Right lobe of liver (tissue), 6 donors: ENCODE results near the gene GMPS. TPM values are rescaled to one million over a fixed set of nuclear protein-coding genes. Genes with fewer than 3 reads are reported as not detected.
"Not testable (repeated sequence)": the region's sequence is repeated elsewhere in the genome, so short reads cannot be mapped to it uniquely, and the experiment has no call there.

ENCODE experiments used
- ATAC-seq, 4 donors: fragments of 200-7000 bp; cut with Tn5 transposase; one replicate each; pipeline ENCODE4 v1.9.1; 2020; ENCODE audit warnings: mild to moderate bottlenecking in 4 of 4, moderate library complexity in 4 of 4
- DNase-seq, 3 donors: peaks; one replicate each; pipeline ENCODE4 v3.0.0-alpha.2; 2020
- H3K27ac ChIP-seq, 3 donors: fragments of 200-600 bp; one replicate each; pipeline ENCODE4 v1.8.0; 2022
- H3K27me3 ChIP-seq, 2 donors: fragments of 200-600 bp; one replicate each; pipeline ENCODE4 v1.8.0; 2022
- H3K36me3 ChIP-seq, 4 donors: fragments of 200-600 bp; sonication (generic) in 1 of 4; one replicate each; pipeline versions ENCODE4 v1.5.1 to v1.8.0; 2017 to 2022; ENCODE audit warnings: control low read depth in 1 of 4
- H3K4me1 ChIP-seq, 4 donors: fragments of 200-600 bp; sonication (generic) in 1 of 4; one replicate each; pipeline versions ENCODE4 v1.5.1 to v1.8.0; 2017 to 2022; ENCODE audit warnings: control low read depth in 1 of 4
- H3K4me3 ChIP-seq, 3 donors: fragments of 200-600 bp; one replicate each; pipeline ENCODE4 v1.8.0; 2022
- H3K9me3 ChIP-seq, 4 donors: fragments of 200-600 bp; sonication (generic) in 1 of 4; one replicate each; pipeline versions ENCODE4 v1.5.1 to v1.8.0; 2017 to 2022; ENCODE audit warnings: control low read depth in 1 of 4
- CTCF ChIP-seq, 4 donors: fragments of 200-600 bp in 3 of 4; fragments of 450-650 bp in 1 of 4; IDR thresholded peaks; one replicate each; pipeline versions ENCODE4 v1.5.1 to v1.8.0; 2016 to 2022; ENCODE audit warnings: antibody characterized with exemption in 4 of 4, mild to moderate bottlenecking in 2 of 4
- POLR2A ChIP-seq: fragments of 450-650 bp; IDR thresholded peaks from one replicate; pipeline ENCODE4 v1.6.1; 2017; ENCODE audit warnings: antibody characterized with exemption, mild to moderate bottlenecking
- WGBS: methylation state at CpG from one replicate; pipeline ENCODE4 v1.1.6; 2018; ENCODE audit warnings: low coverage, low lambda C conversion rate; ENCODE audit not compliant: insufficient coverage; ENCODE audit errors: missing lambda C conversion rate; 5-methylcytosine and 5-hydroxymethylcytosine counted together
- intact Hi-C, 2 donors: fragments of 100-400 bp; cut with DNase I; formaldehyde crosslinking; loops; one replicate each; pipeline versions ENCODE4 v1.11.2 to v1.14.1; 2022
- total RNA-seq, 6 experiments: library from RNA; depleted of rRNA in 2 of 6; stranded (reverse); fragments of >200 nt in 2 of 6; fragmentation: NEBNext Ultra II Directional in 3 of 6; extraction: Animal tissue kit (Norgen Biotek cat#: 25700) in 3 of 6; gene quantifications; one replicate each; pipeline versions ENCODE4 v1.1.0 to v1.2.4, GENCODE V29; 2016 to 2023
- donor health status: DM: no; HTN: yes; CAD: no.
- donor health status: DM: no; HTN: no; CAD: no.
- donor health status: DM: no; HTN: no; CAD: no.
- donor health status: DM: no; HTN: yes; CAD: no.
- donor health status: DM: no; HTN: yes; CAD: no.

Gene GMPS
- total RNA-seq, 6 experiments from 2014 or later, result 13.3 to 24.3 (median 20.4) TPM

- ATAC-seq, result peak in 3 of 4 donors; percentile 0 to 4 (median 1)
- Histone ChIP-seq H3K27ac (peak overlapping the region; percentile 92 to 98 (median 97)), H3K9me3 (no peaks in the 10 kb centered on the region), H3K27me3 (no peaks in the 10 kb centered on the region), H3K4me1 (peaks cover 0 to 35% (median 6%) of the 10 kb centered on the region in 4 donors), H3K36me3 (no peaks in the 10 kb centered on the region), H3K4me3 (peak overlapping the region; percentile 86 to 95 (median 93))
- TF ChIP-seq CTCF (IDR thresholded peaks at IDR 0.05), result peak in 1 of 4 donors; percentile 15
- TF ChIP-seq POLR2A, result no peak
- peak in 2 of 3 donors; percentile 40 to 72 for DNase-seq
- intact Hi-C loops, result no loop called here
- 1% methylated on average over 27 of the region's 45 CpGs for WGBS
Observed at GRCh38 chr3:155853214-155854140, 17.0 kb upstream of the GMPS start.

GRCh38 chr3:155854141-155854940 lies 16.1 kb upstream of the GMPS start, which contains the start of gene SLC33A1:
Gene SLC33A1, minus strand, starts transcription at chr3:155854427. Its CDS starts 430 bp downstream, at chr3:155853997.
- DNase-seq, result peak; percentile 99 to 100 (median 100)
- WGBS, result 0% methylated on average over 25 of the region's 50 CpGs
- no peaks in the 10 kb centered on the region for H3K27me3 ChIP-seq
- intact Hi-C loops, result no loop called here
- peak within 1 kb of the TSS; percentile 97 to 98 (median 97) for H3K27ac ChIP-seq
- no peaks in the 10 kb centered on the region for H3K36me3 ChIP-seq
- peaks cover 0 to 35% (median 6%) of the 10 kb centered on the region in 4 donors for H3K4me1 ChIP-seq
- peak within 1 kb of the TSS; percentile 86 to 95 (median 93) for H3K4me3 ChIP-seq
- H3K9me3 ChIP-seq, result no peaks in the 10 kb centered on the region
- ATAC-seq, result peak; percentile 95 to 98 (median 96)
- no peak for TF ChIP-seq CTCF (IDR thresholded peaks at IDR 0.05)
- peak; percentile 89 for TF ChIP-seq POLR2A

- 0% methylated on average over 2 of the region's 2 CpGs for WGBS
- ATAC-seq (peak; percentile 68 to 80 (median 74)), DNase-seq (no peak)
- Histone ChIP-seq H3K27me3 (no peaks in the 10 kb centered on the region), H3K4me1 (no peaks in the 10 kb centered on the region), H3K4me3 (peak overlapping the region; percentile 2 to 23 (median 6)), H3K27ac (peak overlapping the region in 1 of 3 donors; percentile 42), H3K36me3 (no peaks in the 10 kb centered on the region), H3K9me3 (no peaks in the 10 kb centered on the region)
- TF ChIP-seq POLR2A (no peak), CTCF (IDR thresholded peaks at IDR 0.05) (peak; percentile 28 to 44 (median 38))
- intact Hi-C loops, result no loop called here
Observed at GRCh38 chr3:155859859-155860258, 10.6 kb upstream of the GMPS start.

- H3K9me3 ChIP-seq, ATAC-seq, DNase-seq, H3K4me3 ChIP-seq, H3K27me3 ChIP-seq, intact Hi-C loops, H3K4me1 ChIP-seq, H3K27ac ChIP-seq, H3K36me3 ChIP-seq: not testable (repeated sequence)
- WGBS, result 59% methylated on average over 4 of the region's 5 CpGs
Observed at GRCh38 chr3:155860424-155860823, 10.0 kb upstream of the GMPS start.
